ENCODE data around the gene PLEKHG5. TPM values are rescaled to one million over a fixed set of nuclear protein-coding genes. Genes with fewer than 3 reads are reported as not detected.

PLEKHG5 gene
- total RNA-seq, 1 donor from 2014 or later: 109 TPM

GRCh38 chr1:6421266-6421665 lies 70.2 kb downstream of the PLEKHG5 start:
- no peak overlapping the region for H3K27ac Mint-ChIP-seq (ENCODE audit: unreplicated experiment)
- H3K4me3 Mint-ChIP-seq (ENCODE audit: unreplicated experiment): no peak overlapping the region
- H3K4me1 Mint-ChIP-seq (ENCODE audit: unreplicated experiment): no peaks in the 10 kb centered on the region
- TF ChIP-seq CTCF (IDR thresholded peaks at IDR 0.05; ENCODE audit: unreplicated experiment): no peak
- H3K36me3 Mint-ChIP-seq (ENCODE audit: low read depth, unreplicated experiment): no peaks in the 10 kb centered on the region
- peaks cover 26% of the 10 kb centered on the region for H3K27me3 Mint-ChIP-seq (ENCODE audit: unreplicated experiment)
- no peaks in the 10 kb centered on the region for H3K9me3 Mint-ChIP-seq (ENCODE audit: unreplicated experiment)
- no peak for DNase-seq (ENCODE audit: low spot score)

GRCh38 chr1:6420454-6421042 lies 70.9 kb downstream of the PLEKHG5 start:
- DNase-seq (ENCODE audit: low spot score): no peak
- Mint-ChIP-seq H3K9me3 (ENCODE audit: unreplicated experiment) (no peaks in the 10 kb centered on the region), H3K27me3 (ENCODE audit: unreplicated experiment) (peaks cover 26% of the 10 kb centered on the region), H3K27ac (ENCODE audit: unreplicated experiment) (no peak overlapping the region), H3K36me3 (ENCODE audit: low read depth, unreplicated experiment) (no peaks in the 10 kb centered on the region), H3K4me1 (ENCODE audit: unreplicated experiment) (no peaks in the 10 kb centered on the region), H3K4me3 (ENCODE audit: unreplicated experiment) (no peak overlapping the region)
- TF ChIP-seq CTCF (IDR thresholded peaks at IDR 0.05; ENCODE audit: unreplicated experiment): no peak

GRCh38 chr1:6419804-6420453 lies 71.5 kb downstream of the PLEKHG5 start, which contains the start of gene HES2:
HES2 (minus strand) TSS chr1:6419919; CDS start chr1:6419820, 99 bp downstream.
- Mint-ChIP-seq H3K27ac (ENCODE audit: unreplicated experiment) (no peak within 1 kb of the TSS), H3K4me1 (ENCODE audit: unreplicated experiment) (no peaks in the 10 kb centered on the region), H3K4me3 (ENCODE audit: unreplicated experiment) (no peak within 1 kb of the TSS), H3K9me3 (ENCODE audit: unreplicated experiment) (no peaks in the 10 kb centered on the region), H3K36me3 (ENCODE audit: low read depth, unreplicated experiment) (no peaks in the 10 kb centered on the region), H3K27me3 (ENCODE audit: unreplicated experiment) (peaks cover 31% of the 10 kb centered on the region)
- no peak for TF ChIP-seq CTCF (IDR thresholded peaks at IDR 0.05; ENCODE audit: unreplicated experiment)
- DNase-seq (ENCODE audit: low spot score): no peak

GRCh38 chr1:6419397-6419803 lies 72.1 kb downstream of the PLEKHG5 start:
- Mint-ChIP-seq H3K27me3 (ENCODE audit: unreplicated experiment) (peaks cover 34% of the 10 kb centered on the region), H3K4me1 (ENCODE audit: unreplicated experiment) (no peaks in the 10 kb centered on the region), H3K4me3 (ENCODE audit: unreplicated experiment) (no peak overlapping the region), H3K36me3 (ENCODE audit: low read depth, unreplicated experiment) (no peaks in the 10 kb centered on the region), H3K9me3 (ENCODE audit: unreplicated experiment) (no peaks in the 10 kb centered on the region), H3K27ac (ENCODE audit: unreplicated experiment) (no peak overlapping the region)
- TF ChIP-seq CTCF (IDR thresholded peaks at IDR 0.05; ENCODE audit: unreplicated experiment): no peak
- DNase-seq (ENCODE audit: low spot score): no peak

- H3K36me3 Mint-ChIP-seq (ENCODE audit: low read depth, unreplicated experiment): no peaks in the 10 kb centered on the region
- no peak overlapping the region for H3K4me3 Mint-ChIP-seq (ENCODE audit: unreplicated experiment)
- H3K27me3 Mint-ChIP-seq (ENCODE audit: unreplicated experiment): peaks cover 30% of the 10 kb centered on the region
- no peak overlapping the region for H3K27ac Mint-ChIP-seq (ENCODE audit: unreplicated experiment)
- no peaks in the 10 kb centered on the region for H3K4me1 Mint-ChIP-seq (ENCODE audit: unreplicated experiment)
- TF ChIP-seq CTCF (IDR thresholded peaks at IDR 0.05; ENCODE audit: unreplicated experiment): no peak
- H3K9me3 Mint-ChIP-seq (ENCODE audit: unreplicated experiment): no peaks in the 10 kb centered on the region
- no peak for DNase-seq (ENCODE audit: low spot score)
Measured at GRCh38 chr1:6418668-6419396, 72.6 kb downstream of the PLEKHG5 start.
